ENCODE measurements around the gene ZC3H12D. TPM values are rescaled to one million over a fixed set of nuclear protein-coding genes. Genes with fewer than 3 reads are reported as not detected.

The ZC3H12D gene
- total and polyA plus RNA-seq, 2 of the 8 experiments (the other 6 are each of a cell fraction or from before 2014, with no cell fraction given), result 0.05 to 0.07 TPM

GRCh38 chr6:149461670-149462069, 23.1 kb downstream of the ZC3H12D start:
- no peak overlapping the region for H3K4me2 ChIP-seq (ENCODE audit: insufficient read depth in 1 of 2, low read depth in 2 of 2, low read length in 2 of 2)
- WGBS, 2 experiments (ENCODE audit: extremely low coverage in 1 of 2, insufficient coverage in 1 of 2, insufficient read length in 1 of 2, insufficient replicate concordance in 2 of 2, low coverage in 1 of 2, low lambda C conversion rate in 2 of 2, missing lambda C conversion rate in 1 of 2), result 86% methylated on average over 5 of the region's 5 CpGs; no CpG with 5 or more reads in 1 of the 2 experiments
- no peak overlapping the region for H4K5ac ChIP-seq (ENCODE audit: insufficient read length, low read depth, low read length)
- CTCF ChIA-PET (ENCODE audit: partially characterized antibody), result interaction anchor here (1.4 kb wide), 1 partner anchor 12 kb away, joined by 4 read pairs; no protein-coding TSS in a partner anchor
- H3K23ac ChIP-seq (ENCODE audit: insufficient read length), result no peak overlapping the region
- H3K27me3 ChIP-seq (replicated peaks in 1 of 4; ENCODE audit: control insufficient read depth in 3 of 4, extremely low read depth in 1 of 4, insufficient read depth in 3 of 4, low read length in 3 of 4), result no peaks in the 10 kb centered on the region
- H4K8ac ChIP-seq (ENCODE audit: extremely low read depth, insufficient read depth, low read length), result no peak overlapping the region
- no peak overlapping the region for H2BK5ac ChIP-seq (ENCODE audit: low read depth, low read length)
- no peak overlapping the region for H3K4me3 ChIP-seq (ENCODE audit: extremely low read depth in 1 of 4, insufficient read depth in 2 of 4, low read depth in 3 of 4, low read length in 4 of 4)
- no peaks in the 10 kb centered on the region for H3K23me2 ChIP-seq (ENCODE audit: low read depth, low read length)
- H3K4ac ChIP-seq (replicated peaks; ENCODE audit: insufficient read length, low read depth, low read length), result no peak overlapping the region
- TF ChIP-seq ATF3 (IDR thresholded peaks at IDR 0.05; ENCODE audit: insufficient read depth, low read depth, low read length) (no peak), KDM5A (IDR thresholded peaks at IDR 0.05; ENCODE audit: low read length) (no peak), TAF1 (IDR thresholded peaks at IDR 0.05; ENCODE audit: low read depth, low read length) (no peak), TAF7 (optimal IDR thresholded peaks at IDR 0.05; ENCODE audit: borderline replicate concordance, low read depth, low read length) (no peak), PHF8 (conservative IDR thresholded peaks at IDR 0.05; ENCODE audit: low read depth, low read length) (no peak)
- H3K79me2 ChIP-seq (ENCODE audit: control insufficient read depth in 1 of 2, insufficient read depth in 2 of 2, low read length in 2 of 2), result no peaks in the 10 kb centered on the region
- no peak for DNase-seq (ENCODE audit: low read depth in 1 of 2, low spot score in 2 of 2)
- no peak overlapping the region for H3K18ac ChIP-seq (ENCODE audit: extremely low read depth, low read length)
- no peak overlapping the region for H4K91ac ChIP-seq (replicated peaks; ENCODE audit: insufficient read length, low read length)
- no peak overlapping the region for H2BK15ac ChIP-seq (ENCODE audit: low read length)
- H2BK120ac ChIP-seq (replicated peaks; ENCODE audit: low read depth, low read length), result no peak overlapping the region
- H3K9ac ChIP-seq (replicated peaks in 1 of 4; ENCODE audit: extremely low read depth in 1 of 4, low read depth in 3 of 4, low read length in 3 of 4), result no peak overlapping the region
- no peaks in the 10 kb centered on the region for H4K20me1 ChIP-seq (replicated peaks in 1 of 2; ENCODE audit: control insufficient read depth in 1 of 2, insufficient read depth in 2 of 2, low read length in 2 of 2)
- no peak overlapping the region for H3K14ac ChIP-seq (ENCODE audit: insufficient read length)
- H2AK5ac ChIP-seq (ENCODE audit: low read depth, low read length), result no peak overlapping the region
- no peaks in the 10 kb centered on the region for H3K79me1 ChIP-seq (ENCODE audit: low read depth, low read length)
- no peaks in the 10 kb centered on the region for H3K9me3 ChIP-seq (ENCODE audit: insufficient read depth in 2 of 2, low read depth in 1 of 2, low read length in 1 of 2)
- no peaks in the 10 kb centered on the region for H3K36me3 ChIP-seq (ENCODE audit: control insufficient read depth in 2 of 4, insufficient read depth in 4 of 4, low read length in 3 of 4)
- no peak overlapping the region for H3K56ac ChIP-seq (replicated peaks; ENCODE audit: insufficient read length, low read depth, low read length)
- H2AFZ ChIP-seq (ENCODE audit: low read length), result no peak overlapping the region
- H3K27ac ChIP-seq (ENCODE audit: low read depth, low read length), result no peak overlapping the region
- no peaks in the 10 kb centered on the region for H3K4me1 ChIP-seq (replicated peaks in 1 of 4; ENCODE audit: control insufficient read depth in 3 of 4, insufficient read depth in 4 of 4, low read length in 3 of 4)
- H2BK12ac ChIP-seq (ENCODE audit: low read depth, low read length), result no peak overlapping the region
- no peak for FAIRE-seq
- POLR2A ChIA-PET (ENCODE audit: partially characterized antibody), result interaction anchor here (0.5 to 0.6 kb wide), 2 partner anchors 16 to 27 kb away, joined by 3 read pairs; no protein-coding TSS in a partner anchor
- H2BK20ac ChIP-seq (ENCODE audit: low read length), result no peak overlapping the region
